ENCODE measurements around the gene RNF138.
"Not testable (repeated sequence)": the region's sequence is repeated elsewhere in the genome, so short reads cannot be mapped to it uniquely, and the experiment has no call there.

RNF138 gene, protein sequence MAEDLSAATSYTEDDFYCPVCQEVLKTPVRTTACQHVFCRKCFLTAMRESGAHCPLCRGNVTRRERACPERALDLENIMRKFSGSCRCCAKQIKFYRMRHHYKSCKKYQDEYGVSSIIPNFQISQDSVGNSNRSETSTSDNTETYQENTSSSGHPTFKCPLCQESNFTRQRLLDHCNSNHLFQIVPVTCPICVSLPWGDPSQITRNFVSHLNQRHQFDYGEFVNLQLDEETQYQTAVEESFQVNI

GRCh38 chr18:32091724-32092421 is at the start of gene RNF138:
Gene RNF138, plus strand, starts transcription at chr18:32091874. Its CDS starts 903 bp downstream, at chr18:32092777.
- DNase-seq = peak; percentile 84

DNA sequence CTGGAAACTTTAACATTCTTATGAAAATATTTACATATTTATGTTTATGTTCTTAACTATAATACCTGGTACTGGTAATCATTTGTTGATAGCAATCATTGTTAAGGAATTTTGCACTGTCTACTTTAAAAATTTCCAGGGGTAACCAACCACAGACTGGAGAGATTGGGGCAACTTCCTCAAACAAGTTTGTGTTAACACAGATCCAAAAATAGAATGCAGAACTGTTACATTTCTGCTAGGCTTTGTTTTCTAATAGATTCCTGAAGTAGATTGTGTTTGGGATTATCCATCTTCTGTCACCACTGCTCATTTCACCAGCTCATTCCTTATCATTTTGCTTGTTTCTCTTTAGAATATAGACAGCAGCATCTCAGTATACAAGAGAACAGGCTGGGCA is 49.3 kb upstream of the RNF138 start:
- DNase-seq = no peak

- DNase-seq = no peak
Measured at GRCh38 chr18:32048507-32049091, 43.1 kb upstream of the RNF138 start.

DNA sequence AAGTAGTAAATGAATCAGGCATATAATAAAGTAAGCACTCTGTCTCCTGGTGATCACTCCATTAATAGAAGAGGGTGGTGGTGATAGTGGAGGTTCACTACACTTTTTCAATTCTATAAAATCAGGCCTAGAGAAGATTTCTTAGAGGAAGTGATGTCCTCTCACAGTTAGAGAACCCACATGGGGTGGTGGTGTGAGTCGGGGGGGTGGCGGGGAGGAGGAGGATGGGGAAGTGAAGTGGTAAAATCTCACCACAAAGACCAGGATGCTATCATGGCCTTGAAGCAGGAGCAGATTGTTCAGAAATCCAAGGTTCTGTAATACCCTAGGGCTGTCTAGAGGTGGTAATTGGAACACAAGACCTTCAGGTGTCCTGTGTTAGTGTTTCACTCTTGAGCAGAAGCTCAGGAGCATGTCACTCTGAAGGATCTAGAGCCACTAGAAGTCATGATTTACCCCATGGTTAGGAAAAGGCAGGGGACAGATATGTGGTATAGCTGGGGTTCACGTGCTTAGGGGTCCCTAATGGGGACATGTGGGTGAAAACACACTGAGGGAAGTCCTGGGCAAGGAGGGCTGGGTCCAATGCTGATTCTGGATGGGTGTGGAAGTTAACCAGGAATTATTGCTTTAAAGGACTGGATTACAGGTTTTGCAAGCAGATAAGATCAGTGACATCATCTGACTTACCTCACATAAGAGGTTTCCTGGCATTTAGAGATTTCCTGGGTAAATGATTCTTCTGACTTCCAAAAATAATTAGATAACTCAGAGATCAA is 42.1 kb upstream of the RNF138 start:
- peak; percentile 18 for DNase-seq

DNA sequence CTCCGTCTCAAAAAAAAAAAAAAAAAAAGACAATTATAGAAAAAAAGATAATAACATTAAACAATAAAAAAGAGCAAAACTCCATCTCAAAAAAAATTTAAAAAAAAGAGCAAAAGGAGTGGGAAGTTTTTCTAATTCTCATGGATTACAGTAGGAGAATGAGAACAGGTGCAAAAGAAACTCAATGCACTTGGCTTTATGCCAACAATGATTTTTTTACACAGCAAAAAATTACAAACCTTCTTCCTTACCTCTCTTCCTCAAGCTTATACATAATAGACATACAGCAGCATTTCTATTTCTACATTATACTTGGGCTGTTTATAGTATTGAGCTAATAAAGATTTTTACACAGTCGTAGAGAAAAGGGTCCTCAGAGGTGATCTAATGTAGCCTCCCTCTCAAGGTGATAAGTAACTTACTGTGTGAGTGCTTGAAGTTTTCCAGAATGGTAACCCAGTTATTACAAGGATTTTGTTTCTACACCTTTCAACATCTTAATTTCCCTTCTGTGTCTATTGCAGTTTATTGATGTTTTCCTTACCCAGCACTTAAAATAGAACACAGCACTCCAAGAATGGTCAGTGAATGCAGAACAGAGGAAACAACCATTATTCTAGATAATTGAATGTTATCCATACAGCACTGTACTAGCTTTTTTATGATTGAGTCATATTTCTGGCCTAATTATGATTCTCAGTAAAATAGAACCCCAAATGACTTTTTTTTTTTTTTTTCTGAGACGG is 34.9 kb upstream of the RNF138 start:
- DNase-seq = no peak

DNA sequence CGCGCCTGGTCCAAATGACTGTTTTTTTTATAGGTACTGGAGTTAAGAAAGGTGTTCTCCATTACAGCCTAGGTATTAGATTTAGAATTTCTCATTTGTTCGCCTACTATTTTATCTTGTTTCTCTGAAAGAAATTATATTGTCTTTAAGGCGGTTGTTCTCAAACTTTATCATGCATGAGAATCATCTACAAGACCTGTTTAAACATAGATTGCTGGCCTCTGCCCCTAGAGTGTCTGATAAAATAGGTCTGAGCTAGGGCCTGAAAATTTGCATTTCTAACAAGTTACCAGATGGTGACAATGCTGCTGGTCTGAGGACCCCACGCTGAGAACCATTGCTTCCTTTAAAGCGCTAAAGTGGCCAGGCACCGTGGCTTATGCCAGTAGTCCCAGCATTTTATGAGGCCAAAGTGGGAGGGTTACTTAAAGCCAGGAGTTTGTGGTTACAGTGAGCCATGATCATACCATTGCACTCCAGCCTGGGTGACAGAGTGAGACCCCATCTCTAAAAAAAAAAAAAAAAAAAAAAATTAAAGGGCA is 34.0 kb upstream of the RNF138 start:
- no peak for DNase-seq

DNA sequence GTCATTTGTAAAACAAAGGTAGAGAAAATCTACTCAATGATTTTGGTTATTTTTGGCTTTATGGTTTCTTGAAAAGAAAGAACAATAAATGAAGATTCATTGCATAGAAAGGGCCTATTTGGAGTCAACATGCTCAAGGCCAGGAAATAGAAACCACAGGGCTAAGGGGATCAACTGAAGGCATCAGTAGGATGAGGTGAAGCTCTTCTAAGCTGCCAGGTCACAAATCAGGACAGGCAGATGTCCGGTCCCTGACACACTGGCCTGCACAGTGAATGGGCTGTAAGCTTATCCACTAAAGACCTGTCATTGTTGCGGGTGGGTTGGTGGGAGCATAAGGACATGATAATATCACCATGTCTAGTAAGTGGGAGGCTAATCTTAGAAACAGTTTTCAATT is 31.6 kb upstream of the RNF138 start:
- DNase-seq = no peak

- DNase-seq = no peak
Measured at GRCh38 chr18:32067375-32068167, 24.1 kb upstream of the RNF138 start.

DNA sequence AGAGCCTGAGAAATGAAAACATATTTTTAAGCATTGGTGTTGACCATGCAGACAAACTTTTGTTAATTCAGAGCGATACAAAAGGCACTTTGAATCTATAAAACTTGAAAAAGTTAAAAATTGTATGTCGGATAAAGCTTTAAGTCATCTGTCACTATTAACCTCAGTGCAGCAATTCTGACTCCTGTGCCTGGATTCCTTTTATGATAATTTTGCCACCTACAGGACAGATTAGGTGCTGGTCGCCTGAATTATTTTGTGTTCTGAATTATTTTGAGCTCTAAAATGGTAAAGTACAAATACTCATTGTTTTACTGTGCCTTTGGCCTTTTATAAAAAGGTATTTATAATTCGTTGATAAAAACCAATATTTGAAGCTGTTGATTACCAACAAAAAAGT is 19.4 kb upstream of the RNF138 start:
- DNase-seq = no peak

GRCh38 chr18:32074206-32074605 is 17.5 kb upstream of the RNF138 start:
- DNase-seq = no peak

- no peak for DNase-seq
Measured at GRCh38 chr18:32078845-32079244, 12.8 kb upstream of the RNF138 start.

DNA sequence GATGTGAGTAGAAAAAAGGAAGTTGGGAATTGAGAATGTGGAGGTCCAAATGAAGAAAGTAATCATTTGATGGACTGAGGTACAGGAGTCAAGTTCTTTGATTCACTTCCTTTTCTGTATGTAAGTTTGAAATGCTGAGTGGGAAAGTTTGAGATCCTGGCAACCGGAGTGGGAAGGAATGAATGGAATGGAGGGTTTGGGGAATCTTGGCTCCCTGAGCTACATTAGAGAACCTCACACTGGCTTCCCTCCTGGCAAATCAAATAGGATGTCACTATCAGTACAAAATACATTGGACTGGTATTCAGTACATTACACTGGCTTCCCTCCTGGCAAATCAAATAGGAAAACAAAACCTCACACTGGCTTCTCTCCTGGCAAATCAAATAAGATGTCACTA is 9.8 kb upstream of the RNF138 start:
- DNase-seq = no peak

- no peak for DNase-seq
Measured at GRCh38 chr18:32083781-32084180, 7.9 kb upstream of the RNF138 start.

- no peak for DNase-seq
Measured at GRCh38 chr18:32086881-32087280, 4.8 kb upstream of the RNF138 start.

- DNase-seq = not testable (repeated sequence)
Measured at GRCh38 chr18:32090831-32091230, 843 bp upstream of the RNF138 start.

GRCh38 chr18:32091325-32091723 is 350 bp upstream of the RNF138 start:
- no peak for DNase-seq

DNA sequence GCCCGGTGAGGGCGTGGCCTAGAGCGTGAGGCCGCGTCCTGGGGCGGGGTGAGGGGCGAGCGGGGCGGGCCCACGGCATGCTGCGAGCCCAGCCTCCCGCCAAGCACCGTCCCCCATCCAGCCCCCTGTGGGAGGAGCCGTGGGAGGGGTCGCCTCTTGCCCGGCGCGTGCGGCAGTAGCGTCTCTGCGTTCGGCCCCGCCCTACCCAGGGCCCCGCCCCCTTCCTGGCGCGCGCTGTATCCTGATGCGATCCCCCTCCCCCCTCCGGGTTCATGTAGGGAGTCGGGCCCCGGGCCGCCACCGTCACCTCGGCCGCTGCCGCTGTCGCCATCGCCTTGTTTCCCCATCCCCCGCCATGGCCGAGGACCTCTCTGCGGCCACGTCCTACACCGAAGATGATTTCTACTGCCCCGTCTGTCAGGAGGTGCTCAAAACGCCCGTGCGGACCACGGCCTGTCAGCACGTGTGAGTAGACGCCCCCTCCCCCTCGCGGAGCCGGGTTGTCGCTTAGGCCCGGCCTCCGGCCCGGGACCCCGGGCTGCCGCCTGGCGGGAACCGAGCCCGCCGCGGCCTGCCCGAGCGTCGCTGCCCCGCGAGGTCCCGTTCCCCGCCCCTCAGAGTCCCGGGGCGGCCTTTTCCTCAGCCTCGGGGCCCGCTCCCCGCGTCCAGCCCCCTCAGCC is 888 bp downstream of the RNF138 start:
- peak; percentile 100 for DNase-seq

DNA sequence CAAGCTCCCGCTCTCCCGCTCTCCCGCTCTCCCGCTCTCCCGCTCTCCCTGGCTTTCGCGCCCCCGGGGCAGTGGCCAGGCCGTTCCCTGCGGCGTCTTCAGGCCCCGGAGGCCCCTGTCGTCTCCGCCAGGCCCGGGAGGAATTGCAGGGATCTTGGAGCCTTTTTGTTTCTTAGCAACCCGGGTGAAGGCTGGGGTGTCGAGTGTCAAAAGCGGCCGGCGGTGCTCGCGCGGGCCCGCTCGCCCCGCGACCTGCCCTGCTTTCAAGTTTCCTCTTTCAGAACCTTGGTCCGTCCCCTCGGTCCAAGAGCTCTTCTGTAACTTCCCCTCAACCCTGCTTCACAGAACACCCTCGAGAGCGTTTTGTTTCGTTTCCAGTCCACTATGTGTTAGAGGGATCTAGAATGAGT is 1.4 kb downstream of the RNF138 start:
- DNase-seq = peak; percentile 18

GRCh38 chr18:32093523-32093922 is 1.8 kb downstream of the RNF138 start:
- no peak for DNase-seq

- DNase-seq = no peak
Measured at GRCh38 chr18:32095192-32095899, 3.7 kb downstream of the RNF138 start.

DNA sequence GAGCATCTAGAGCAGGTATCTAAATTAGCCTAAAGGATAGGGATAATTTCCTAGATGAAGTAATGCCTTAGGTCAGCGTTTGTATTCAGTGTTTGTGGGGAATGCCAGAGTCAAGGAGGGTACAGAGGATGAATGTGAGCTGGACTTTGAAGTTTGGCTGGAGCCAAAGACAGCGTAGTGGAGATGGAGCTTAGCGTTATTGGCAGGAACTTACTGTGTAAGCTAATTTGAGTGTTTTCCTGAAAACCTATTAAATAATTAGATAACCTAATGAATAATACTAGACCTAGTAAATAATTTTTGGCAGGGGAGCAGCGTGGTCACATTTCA is 4.2 kb downstream of the RNF138 start:
- DNase-seq = no peak

Data from stimulated activated CD4-positive, alpha-beta T cell treated with anti-CD3 and anti-CD28 coated beads, Interleukin-12 subunit alpha, Interleukin-12 subunit beta, amount 100 ng/mL, for 4 hours (primary cell).